Upper lobe of left lung (tissue), 4 donors: ENCODE results near the gene TOR1AIP2.

Source experiments
- CTCF ChIP-seq, 6 experiments: fragments of 450-650 bp in 4 of 6; fragments of 200-600 bp in 2 of 6; sonication (generic) in 2 of 6; IDR thresholded peaks; one replicate each; pipeline ENCODE4 v1.5.1; 2016 to 2019; ENCODE audit warnings: antibody characterized with exemption in 6 of 6
- EP300 ChIP-seq, 4 donors: sonication (generic); formaldehyde crosslinking; IDR thresholded peaks; one replicate each; pipeline ENCODE4 v1.5.1; 2017; ENCODE audit warnings: antibody characterized with exemption in 4 of 4, control low read depth in 2 of 4
- POLR2A ChIP-seq, 4 donors: fragments of 450-650 bp; IDR thresholded peaks; one replicate each; pipeline ENCODE4 v1.5.1; 2016 to 2017; ENCODE audit warnings: antibody characterized with exemption in 4 of 4, mild to moderate bottlenecking in 2 of 4
- POLR2AphosphoS5 ChIP-seq, 2 donors: sonication (generic); formaldehyde crosslinking; IDR thresholded peaks; one replicate each; pipeline ENCODE4 v1.5.1; 2017; ENCODE audit warnings: antibody characterized with exemption in 2 of 2

- TF ChIP-seq POLR2AphosphoS5 (IDR thresholded peaks at IDR 0.05) (no peak), EP300 (IDR thresholded peaks at IDR 0.05) (no peak), CTCF (IDR thresholded peaks at IDR 0.05) (no peak), POLR2A (IDR thresholded peaks at IDR 0.05) (no peak)
These were observed 43.9 kb upstream of the TOR1AIP2 start for GRCh38 chr1:179921472-179921871.
